GM19372 (cell line): ENCODE data around the gene FAM78B.
A peak's percentile ranks its signal among the peaks of the same experiment; 100 is the strongest.

Source experiments
- ATAC-seq: cut with Tn5 transposase; IDR thresholded peaks from one replicate; pipeline ENCODE4 v1.9.1; 2021; ENCODE audit warnings: mild to moderate bottlenecking, low read depth, moderate library complexity; ENCODE audit not compliant: unreplicated experiment

Gene FAM78B, protein sequence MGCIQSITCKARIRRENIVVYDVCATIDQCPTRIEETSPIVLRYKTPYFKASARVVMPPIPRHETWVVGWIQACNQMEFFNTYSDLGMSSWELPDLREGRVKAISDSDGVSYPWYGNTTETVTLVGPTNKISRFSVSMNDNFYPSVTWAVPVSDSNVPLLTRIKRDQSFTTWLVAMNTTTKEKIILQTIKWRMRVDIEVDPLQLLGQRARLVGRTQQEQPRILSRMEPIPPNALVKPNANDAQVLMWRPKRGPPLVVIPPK

DNA sequence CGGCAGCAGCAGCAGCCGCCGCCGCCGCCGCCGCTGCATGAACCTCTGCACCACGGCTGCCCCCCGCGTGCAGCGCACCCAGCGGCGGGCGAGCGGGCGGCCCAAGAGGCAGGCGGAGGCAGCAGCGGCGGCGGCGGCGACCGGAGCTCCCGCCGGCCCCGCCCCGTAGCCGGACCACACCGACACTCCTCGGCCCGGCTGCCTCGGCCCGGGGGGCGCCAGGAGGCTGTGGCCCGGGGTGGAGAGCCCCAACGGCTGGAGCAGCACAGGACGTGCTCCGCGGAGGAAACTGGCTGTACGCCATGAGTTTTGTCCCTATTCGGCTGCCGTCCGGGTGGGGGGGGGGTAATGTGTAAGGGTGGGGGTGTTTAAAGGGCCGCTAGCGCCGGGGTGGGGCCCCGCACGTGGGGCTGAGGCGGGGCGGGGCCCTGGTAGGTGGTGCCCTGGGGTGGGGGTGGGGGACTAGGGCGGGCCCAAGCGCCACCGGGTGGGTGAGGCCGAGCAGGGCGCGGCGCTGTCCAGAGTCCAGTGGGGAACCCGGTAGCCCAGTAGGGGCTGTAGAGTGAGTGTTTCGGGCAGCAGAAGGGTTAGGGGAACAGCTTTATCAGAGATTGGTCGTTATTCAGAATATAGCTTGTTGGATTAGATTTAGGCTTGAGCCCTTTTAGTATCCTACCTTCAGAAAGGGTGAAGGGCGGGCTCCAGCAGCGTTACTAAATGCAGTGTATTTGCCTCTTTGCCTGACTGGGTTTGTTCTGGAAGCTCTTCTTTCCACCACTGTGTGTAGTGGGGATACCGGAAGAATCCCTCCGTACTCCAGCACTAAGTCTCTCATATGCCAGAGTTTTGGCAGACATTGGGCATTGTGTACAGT lies at the start of gene FAM78B:
Gene FAM78B, minus strand, starts transcription at position 304 of the 874 bp plus-strand sequence. CDS start 753 bp downstream, outside the sequence.
- peak; percentile 45 for ATAC-seq

DNA sequence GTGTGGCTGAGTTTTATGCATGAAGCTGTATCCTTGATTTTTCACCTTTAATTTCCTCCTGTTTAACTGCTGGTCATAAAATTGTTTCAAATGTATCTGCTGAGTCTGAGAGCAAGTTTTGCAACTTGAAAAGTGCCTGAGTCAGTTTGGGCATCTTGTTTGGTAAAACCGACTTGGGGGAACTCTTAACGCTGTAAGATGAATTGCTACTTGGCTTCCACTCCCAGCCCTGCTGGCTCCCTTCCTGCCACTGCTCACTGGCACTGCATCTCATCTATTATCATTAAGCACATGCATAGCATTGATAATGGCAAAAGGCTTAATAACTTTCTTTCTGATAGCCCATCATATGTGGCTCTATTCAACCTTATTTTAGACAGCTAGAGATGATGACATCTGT lies 35.7 kb upstream of the FAM78B start:
- no peak for ATAC-seq

DNA sequence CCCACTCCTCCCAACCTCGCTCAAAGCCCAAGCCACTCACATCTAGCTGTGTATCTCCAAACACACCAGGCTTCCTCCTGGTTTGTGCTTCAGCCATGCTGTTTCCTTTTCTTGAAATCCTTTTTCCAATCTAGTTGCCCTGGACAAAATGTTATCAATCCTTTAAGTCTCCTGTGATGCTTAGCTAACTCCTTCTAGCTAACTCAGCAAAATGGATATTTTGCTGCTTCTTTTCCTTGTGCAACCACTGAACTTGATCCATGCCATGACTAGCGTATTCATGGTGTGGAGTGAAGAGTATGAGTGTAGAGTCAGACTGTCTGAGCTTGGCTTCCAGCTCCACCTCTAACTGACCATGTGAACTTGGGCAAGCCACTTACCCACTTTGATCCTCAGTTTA lies 33.9 kb upstream of the FAM78B start:
- ATAC-seq = no peak

DNA sequence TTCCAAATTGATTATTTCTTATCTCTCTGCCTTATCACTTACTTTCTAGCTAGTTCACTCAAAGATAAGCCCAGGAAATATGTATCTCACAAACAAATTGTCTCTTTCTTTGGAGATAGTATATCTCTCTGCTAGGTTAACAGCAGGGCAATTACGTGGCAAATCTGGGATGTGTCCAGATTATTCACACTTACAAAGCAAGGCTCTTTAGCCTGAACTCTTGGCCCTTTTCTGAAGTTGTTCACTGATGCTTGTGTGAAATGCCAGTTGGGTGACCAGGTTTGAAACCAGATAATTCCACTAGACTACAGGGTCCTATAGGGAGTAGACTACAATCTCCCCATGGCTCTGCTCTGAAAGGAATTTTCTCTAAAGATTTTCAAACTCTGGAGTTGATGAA lies 30.8 kb upstream of the FAM78B start:
- no peak for ATAC-seq

DNA sequence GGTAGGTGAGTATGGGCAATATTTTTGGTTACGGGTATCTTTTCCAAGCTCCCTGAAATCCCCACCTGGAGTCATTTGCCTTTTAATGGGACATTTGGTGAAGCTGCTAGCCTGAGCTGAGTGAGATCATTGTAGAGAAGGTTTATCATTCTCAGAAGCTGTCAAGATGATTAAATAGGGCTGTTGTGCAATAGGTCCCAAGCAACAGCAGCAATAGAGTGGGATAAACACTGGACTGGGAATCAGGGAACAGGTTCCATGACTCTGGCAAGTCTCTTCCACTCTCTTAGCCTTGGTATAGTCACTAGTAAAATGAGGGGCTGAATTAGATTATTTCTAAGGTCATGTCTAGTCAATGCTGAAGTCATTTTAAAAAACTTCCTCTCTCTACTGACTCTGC lies 30.3 kb upstream of the FAM78B start:
- ATAC-seq = no peak

DNA sequence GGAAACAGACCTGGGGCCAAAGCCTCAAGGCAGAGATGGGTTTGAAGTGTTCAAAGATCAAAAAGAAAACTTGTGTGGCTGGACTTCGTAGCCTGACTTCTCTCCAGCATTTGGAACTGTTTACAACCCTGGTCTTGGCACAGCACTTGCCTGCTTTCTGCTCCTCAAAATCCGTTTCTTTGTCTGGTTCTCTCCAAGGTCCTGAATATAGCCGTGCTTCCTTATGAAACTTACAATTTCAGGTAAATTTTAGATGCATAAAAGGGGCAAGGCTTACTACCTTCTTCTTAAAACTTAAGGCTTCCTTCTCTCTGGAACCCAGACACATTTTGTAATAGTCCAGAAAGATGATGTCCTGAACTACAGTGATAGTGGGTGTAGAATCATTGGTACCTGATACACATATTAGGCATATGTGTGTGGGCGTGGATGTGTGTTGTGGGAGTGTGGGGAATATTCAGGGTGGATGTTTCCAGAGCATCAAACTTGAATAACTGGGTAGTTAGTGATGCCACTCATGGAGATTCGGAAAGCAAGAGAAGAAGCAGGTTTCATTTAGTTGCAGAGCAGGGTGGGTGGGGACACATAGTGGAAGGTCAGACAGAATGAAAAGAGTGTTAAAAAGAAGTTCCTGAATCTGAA lies 26.4 kb upstream of the FAM78B start:
- no peak for ATAC-seq

DNA sequence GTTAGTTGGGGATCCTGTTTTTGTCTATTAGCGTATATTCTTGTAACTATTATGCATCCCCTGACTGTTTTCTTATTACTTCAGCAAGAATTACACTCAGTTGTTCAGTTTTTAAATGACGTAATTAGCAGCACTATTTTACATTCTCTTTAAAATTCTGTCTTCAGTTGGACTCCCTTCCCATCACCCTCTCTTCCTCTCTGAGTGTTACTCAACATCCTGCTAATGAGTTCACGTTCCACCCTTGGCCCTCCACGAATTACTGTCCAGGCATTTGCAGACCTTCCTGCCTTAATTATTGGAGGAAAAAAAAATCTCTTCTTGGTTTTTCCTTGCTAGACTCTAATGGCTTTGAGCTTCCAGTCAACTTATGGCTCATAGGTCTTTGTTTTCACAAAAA lies 23.6 kb upstream of the FAM78B start:
- ATAC-seq = no peak

DNA sequence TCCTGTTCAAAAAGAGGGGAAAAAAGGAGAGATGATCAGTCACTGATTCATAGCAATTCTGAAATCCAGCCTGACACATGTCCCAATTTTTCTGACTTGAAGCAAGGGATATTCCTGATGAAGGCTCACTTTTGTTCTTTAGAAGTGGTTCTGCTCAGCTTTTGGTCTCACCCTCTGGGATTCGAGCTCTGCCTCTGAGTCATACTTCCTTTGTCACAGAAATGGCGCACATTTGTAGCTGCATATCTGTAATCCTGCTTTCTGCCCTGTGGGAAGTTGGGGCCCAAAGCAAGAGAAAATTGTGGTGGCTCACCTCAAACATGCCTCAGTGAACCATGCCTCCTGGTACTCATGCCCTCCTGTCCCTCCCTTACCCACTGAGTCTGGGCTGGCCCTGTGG lies 22.3 kb upstream of the FAM78B start:
- no peak for ATAC-seq

DNA sequence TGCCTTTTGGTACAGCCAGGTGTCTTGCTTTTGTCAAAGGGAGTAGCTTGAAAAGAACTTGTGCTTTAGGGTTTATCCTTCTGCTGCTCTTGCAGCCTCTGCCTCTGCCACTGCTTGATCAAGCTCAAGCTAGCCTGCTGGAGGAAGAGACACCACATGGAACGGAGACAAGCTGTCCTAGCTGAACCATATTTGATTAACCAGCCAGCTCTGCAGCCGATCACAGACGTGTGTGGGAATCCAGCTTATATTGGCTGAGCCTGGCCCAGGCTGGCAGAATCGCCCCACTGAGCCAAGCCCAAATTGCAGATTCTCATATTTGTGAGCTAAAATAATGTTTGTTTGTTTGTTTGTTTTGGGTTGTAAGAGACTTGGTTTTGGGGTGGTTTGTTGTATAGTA lies 18.7 kb upstream of the FAM78B start:
- no peak for ATAC-seq

DNA sequence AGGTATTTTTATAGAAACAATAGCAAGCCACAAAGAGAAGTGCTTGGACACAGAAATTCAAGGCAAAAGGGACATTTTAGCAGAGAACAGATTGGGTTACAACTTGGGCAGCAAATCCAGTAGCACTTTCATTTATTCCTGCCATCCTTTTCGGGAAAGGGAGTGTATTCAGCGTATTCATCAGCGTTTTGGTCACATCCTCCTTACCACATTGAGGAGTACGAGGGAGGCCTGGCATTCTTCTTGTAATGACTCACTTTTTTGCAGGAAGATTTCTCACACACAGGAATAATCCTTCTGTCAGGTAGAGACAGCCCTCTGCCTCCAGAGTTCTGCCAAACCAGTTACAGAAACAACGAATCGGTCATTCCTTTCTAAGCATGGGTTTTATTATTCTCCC lies 18.1 kb upstream of the FAM78B start:
- ATAC-seq = no peak

DNA sequence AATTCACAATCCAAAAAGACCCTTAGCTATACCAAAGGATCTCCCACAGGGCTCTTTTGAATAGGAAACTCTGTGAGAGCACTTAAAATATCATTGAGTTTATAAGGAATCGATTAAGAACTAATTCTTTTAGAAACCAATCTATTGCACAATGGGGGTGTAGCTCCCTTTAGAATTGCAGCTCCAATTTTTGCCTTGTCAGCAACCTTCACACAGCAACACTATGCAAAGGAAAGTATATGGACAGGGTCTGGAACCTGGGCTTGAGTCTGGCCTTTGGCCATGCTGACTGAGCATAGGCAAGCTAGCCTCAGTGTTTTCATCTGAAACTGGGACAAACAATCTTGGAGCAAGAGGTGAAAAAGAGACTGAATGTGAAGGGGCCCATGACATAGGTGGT lies 17.2 kb upstream of the FAM78B start:
- no peak for ATAC-seq

DNA sequence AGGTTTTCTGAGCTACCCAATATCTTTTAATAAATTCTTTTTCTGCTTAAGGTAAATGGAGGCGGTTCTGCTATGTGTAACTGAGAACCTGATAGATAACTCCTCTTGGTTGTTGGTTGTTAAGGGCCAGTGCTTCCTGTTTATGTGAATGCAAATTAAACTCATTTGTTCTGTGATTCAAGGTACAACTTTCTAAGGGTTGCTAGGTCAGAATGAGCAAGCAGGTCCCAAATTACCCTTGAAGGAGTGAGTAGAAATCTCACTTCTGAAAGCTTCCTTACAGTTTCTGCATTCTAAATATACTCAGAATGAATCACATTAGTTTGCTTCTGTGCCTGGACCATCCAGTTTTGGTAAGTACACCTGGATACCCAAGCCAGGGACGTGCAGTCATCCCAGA lies 15.5 kb upstream of the FAM78B start:
- no peak for ATAC-seq

DNA sequence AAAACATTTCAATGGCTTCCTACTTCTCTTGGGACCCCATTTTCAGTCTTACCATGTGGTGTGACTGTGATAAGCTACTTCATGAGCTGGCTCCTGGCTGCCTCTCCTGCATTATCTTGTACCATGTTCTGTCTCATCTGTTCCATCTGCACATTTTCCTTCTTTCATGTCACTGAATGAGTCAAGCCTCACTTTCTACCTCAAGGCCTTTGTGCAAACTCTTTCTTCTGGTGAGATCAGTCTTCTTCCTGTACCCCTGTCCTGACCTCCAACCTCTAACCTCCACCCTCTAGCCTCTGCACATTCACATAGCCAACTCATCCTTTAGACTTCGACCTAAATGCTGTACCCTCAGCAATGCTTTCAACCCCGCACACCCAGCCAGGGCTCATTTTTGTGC lies 9.6 kb upstream of the FAM78B start:
- ATAC-seq = no peak

DNA sequence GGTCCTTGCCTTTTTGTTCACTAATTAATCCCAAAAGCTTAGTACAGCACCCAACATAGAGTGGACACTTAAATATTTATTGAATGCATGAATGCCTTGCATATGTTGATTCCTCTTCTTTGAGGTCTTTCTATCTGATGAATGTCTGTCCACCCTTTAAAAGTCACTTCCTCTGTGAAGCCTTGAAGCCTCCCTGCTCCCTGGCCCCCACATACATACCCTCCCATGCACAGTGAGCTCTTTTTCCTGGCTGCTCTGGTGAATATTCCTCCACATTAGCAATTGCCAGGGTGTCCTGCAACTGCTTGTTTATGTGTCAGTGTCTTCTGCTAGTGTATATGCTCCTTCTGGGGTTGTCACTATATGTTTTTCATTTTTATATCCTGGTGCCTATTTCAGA lies 8.2 kb upstream of the FAM78B start:
- ATAC-seq = no peak

DNA sequence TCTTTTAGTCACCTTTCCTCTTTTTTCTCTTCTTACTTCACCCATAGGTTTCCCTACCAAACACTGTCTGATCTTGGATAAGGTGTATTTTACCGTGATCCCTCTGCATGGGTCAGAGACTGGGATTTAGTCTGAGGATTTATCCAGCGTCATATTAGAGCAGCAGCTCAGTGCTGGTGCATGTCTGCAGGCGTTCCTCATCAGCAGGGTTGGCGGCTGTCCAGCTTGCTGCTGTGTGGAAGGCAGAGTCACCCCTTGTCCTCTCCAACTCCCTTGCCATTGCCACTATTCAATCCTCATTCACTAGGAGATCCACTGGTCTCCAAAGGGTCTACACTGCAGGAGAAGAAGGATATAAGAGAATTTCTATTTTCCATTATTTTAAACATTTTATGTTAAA lies 7.3 kb upstream of the FAM78B start:
- ATAC-seq = no peak

DNA sequence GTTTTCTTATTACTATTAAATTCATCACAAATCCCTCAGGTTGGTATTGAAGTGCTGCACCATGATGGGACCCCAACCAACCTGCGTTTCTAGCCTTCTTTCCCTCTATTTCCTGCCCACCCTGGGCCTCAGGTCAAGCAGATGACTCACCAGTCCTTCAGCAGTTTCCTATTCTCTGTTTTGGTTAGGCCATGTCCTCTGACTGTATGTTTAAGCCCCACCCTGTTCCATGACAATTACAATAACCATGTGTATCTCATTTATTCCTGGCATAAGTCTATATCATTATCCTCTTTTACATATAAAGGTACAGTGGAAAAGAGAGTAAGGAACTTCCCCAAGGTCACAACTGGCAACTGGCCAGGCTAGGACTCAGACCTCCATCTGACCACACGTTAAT lies 5.3 kb upstream of the FAM78B start:
- ATAC-seq = no peak

DNA sequence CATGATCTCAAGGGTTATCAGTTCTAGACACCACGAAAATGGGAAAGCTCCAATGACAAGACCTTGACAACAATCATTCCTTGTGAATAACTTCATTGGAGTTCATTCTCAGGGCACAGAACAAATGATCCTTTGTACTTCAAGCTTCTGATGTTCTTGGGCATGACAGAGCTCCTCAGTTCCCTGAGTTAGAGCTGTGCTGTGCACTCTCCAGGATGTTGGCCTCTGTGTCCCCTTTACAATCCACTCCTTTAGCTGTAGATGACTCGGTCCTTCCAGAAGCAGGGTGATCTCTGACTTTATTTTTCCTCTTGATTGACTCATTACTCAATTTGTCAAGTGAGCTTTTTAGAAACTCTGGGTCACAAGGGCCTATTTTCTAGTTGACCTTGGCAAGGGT lies 3.9 kb upstream of the FAM78B start:
- ATAC-seq = no peak

DNA sequence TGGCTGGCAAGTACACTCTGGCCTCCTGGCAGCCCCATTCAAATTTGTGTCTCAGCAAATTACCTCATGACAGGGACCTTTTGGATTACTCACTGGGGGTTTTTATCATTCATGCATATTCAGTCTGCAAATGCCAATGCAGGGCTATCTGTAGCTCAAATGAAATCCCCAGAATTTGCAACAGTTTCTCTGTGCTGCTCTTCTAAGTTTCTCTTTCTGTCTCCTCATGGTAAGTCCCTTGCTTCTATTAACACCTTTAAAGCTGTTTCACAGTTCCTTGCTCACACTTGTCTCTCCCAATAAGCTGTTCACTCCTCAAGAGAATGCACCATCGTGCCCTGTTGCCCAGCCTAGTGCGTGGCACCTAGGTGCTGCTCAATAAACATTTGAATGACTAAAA lies 3.3 kb upstream of the FAM78B start:
- ATAC-seq = peak; percentile 46

DNA sequence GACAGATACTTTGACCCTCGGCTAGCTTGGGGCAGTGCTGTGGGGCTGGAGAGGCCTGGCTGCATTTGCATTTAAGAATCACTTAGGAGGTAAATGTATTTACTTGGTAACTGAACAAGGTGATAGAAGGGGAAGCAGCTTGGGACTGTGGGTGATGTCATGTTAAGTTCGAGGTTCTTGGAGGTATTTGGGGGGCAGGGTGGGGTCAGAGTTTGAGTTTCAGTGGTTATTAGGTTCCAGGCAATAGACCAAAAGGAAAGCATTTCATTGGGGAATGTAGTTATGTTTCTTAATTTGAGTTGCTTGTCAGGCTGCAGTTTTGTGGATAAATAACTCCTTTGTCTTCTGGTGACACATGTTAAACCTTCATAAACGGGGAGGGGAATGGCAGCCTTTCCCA lies 2.4 kb upstream of the FAM78B start:
- ATAC-seq = no peak

DNA sequence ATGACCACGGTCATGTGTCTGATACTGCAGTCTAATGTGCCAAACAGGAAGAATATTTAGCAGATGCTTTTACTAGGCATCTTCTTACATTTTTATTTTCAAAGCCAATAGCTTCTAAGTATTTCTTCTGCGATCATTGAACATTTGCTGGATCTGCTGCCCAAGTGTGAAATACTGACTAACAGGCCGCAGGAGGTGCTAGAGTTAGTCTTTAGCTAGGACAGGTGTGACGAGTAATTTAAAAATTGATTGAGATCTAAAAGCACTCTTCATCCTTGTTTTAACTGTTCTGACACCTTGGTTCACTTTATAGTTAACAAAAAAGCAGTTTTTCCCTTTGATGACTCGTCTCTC lies 748 bp upstream of the FAM78B start:
- ATAC-seq = no peak

DNA sequence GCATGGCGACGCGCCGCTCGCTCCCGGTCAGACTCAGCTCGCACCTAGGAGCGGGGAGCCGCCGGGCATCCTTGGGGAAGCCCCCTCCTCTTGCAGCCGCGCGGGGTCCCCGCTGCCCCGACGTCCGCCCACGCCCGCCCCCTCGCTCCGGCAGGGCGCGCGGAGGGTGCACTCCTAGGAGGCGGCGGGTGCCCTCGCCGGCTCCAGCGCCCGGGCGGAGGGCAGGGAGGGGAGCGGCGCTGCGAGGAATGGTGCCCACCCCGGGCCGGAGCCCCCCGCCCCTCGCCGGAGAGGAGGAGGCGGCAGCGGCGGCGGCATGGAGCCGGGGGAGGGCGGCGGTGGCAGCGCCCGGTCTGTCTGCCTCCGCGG lies 488 bp downstream of the FAM78B start:
- no peak for ATAC-seq
